Panc1 (cell line): Measurements from ENCODE around the gene MCM7. TPM values are rescaled to one million over a fixed set of nuclear protein-coding genes. Genes with fewer than 3 reads are reported as not detected.

ENCODE experiments used
- ATAC-seq: fragments of 200-7000 bp; cut with Tn5 transposase; 2 replicates; pipeline ENCODE4 v1.9.1; 2020; ENCODE audit warnings: mild to moderate bottlenecking, moderate library complexity
- BruUV-seq: library from RNA; stranded (reverse); fragments of 400-500 nt; replicated peaks from 2 replicates; lab custom pipeline; 2021; lab: Mats Ljungman, UMichigan
- CTCF ChIA-PET: fragments of 300-600 bp; sonication (Branson Sonifier 250); formaldehyde crosslinking; loops from one replicate; lab custom pipeline; 2022; ENCODE audit warnings: antibody characterized with exemption; lab: Charles Lee
- POLR2A ChIA-PET: fragments of 300-600 bp; sonication (Branson Sonifier 250); formaldehyde crosslinking; loops from one replicate; lab custom pipeline; 2022; ENCODE audit warnings: antibody characterized with exemption; lab: Charles Lee
- DNase-seq: peaks from one replicate; pipeline ENCODE4 v3.0.0-alpha.2; 2010; ENCODE audit warnings: low read depth, low spot score
- H3K27ac ChIP-seq: 2 replicates; pipeline ENCODE4 v1.5.1; 2011; ENCODE audit warnings: mild to moderate bottlenecking, low read length, inconsistent platforms
- H3K27me3 ChIP-seq: fragments of 200-500 bp; sonication (Bioruptor generic); 2 replicates; pipeline ENCODE4 v1.6.0; 2014; ENCODE audit warnings: low read length, inconsistent platforms; ENCODE audit not compliant: control insufficient read depth, insufficient read depth
- H3K36me3 ChIP-seq: fragments of 200-500 bp; sonication (Bioruptor generic); 2 replicates; pipeline ENCODE4 v1.5.1; 2014; ENCODE audit warnings: inconsistent platforms, mild to moderate bottlenecking, low read length, moderate library complexity; ENCODE audit not compliant: control insufficient read depth, insufficient read depth
- H3K4me1 ChIP-seq: 2 replicates; pipeline ENCODE4 v1.5.1; 2011; ENCODE audit warnings: inconsistent platforms, mild to moderate bottlenecking, low read length, moderate library complexity; ENCODE audit not compliant: control insufficient read depth, insufficient read depth
- H3K4me3 ChIP-seq, 2 experiments: 2 replicates each; pipeline ENCODE4 v1.5.1; 2011 to 2012; ENCODE audit warnings: low read depth in 2 of 2, low read length in 2 of 2, mild to moderate bottlenecking in 2 of 2, inconsistent platforms in 1 of 2, moderate library complexity in 1 of 2
- H3K9me3 ChIP-seq: fragments of 200-500 bp; sonication (Bioruptor generic); 2 replicates; pipeline ENCODE4 v1.5.1; 2014; ENCODE audit warnings: low read depth, mild to moderate bottlenecking, inconsistent platforms, low read length, moderate library complexity; ENCODE audit not compliant: control insufficient read depth, insufficient read depth
- POLR2AphosphoS5 ChIP-seq: IDR thresholded peaks from 2 replicates; pipeline ENCODE4 v1.6.1; 2012; ENCODE audit warnings: mild to moderate bottlenecking, low read depth, low read length, moderate library complexity
- REST ChIP-seq, 2 experiments: IDR thresholded peaks; 2 replicates each; pipeline ENCODE4 v1.6.1; 2011 to 2012; ENCODE audit warnings: low read depth in 2 of 2, control low read depth in 1 of 2, low read length in 1 of 2, mild to moderate bottlenecking in 1 of 2, moderate library complexity in 1 of 2; ENCODE audit not compliant: insufficient read depth in 1 of 2
- TCF7L2 ChIP-seq: IDR thresholded peaks from 2 replicates; pipeline ENCODE4 v1.6.1; 2011; ENCODE audit warnings: mild to moderate bottlenecking, low read depth, low read length, inconsistent platforms
- in situ Hi-C: cut with HindIII; loops from 2 replicates; pipeline ENCODE4 v1.10.0; 2016; ENCODE audit warnings: low sequenced_read_pairs, low pct_unique_long_range_greater_than_20kb
- intact Hi-C: fragments of 100-400 bp; cut with micrococcal nuclease; formaldehyde crosslinking; loops from one replicate; pipeline ENCODE4 v1.10.0; 2022; ENCODE audit not compliant: unreplicated experiment
- total RNA-seq: library from RNA; stranded (reverse); gene quantifications from one replicate; pipeline ENCODE4 v1.2.1, GENCODE V29; 2021; ENCODE audit not compliant: unreplicated experiment

Gene MCM7
- total RNA-seq, 1 experiment from 2014 or later, result 258 TPM

GRCh38 chr7:100115026-100115425 lies 13.8 kb upstream of the MCM7 start:
- no peak overlapping the region for H3K27ac ChIP-seq
- in situ Hi-C loops, result no loop called here
- no TSS peak for BruUV-seq
- ChIA-PET CTCF (no interaction called here), POLR2A (no interaction called here)
- ATAC-seq (no peak), DNase-seq (no peak)
- intact Hi-C loops, result no loop called here
- H3K36me3 ChIP-seq, result no peaks in the 10 kb centered on the region; the same call in 1 of the 2 replicates
- TF ChIP-seq TCF7L2, result no peak
- H3K4me1 ChIP-seq, result 0 out of 2 replicates have a peak, but pooled peaks cover 2% of the 10 kb centered on the region
- H3K27me3 ChIP-seq, result no peaks in the 10 kb centered on the region
- H3K4me3 ChIP-seq, result no peak overlapping the region
- H3K9me3 ChIP-seq, result no peaks in the 10 kb centered on the region

- no peak overlapping the region for H3K27ac ChIP-seq
- no peak for ATAC-seq
- no peaks in the 10 kb centered on the region for H3K4me1 ChIP-seq
- no peak for TF ChIP-seq TCF7L2
- TF ChIP-seq REST (IDR thresholded peaks at IDR 0.05; ENCODE audit: insufficient read depth in 1 of 2, low read depth in 2 of 2, low read length in 1 of 2), result no peak
- no peak for TF ChIP-seq POLR2AphosphoS5
- no TSS peak for BruUV-seq
- H3K9me3 ChIP-seq, result no peaks in the 10 kb centered on the region
- no peak for DNase-seq
- H3K4me3 ChIP-seq, result no peak overlapping the region
- CTCF ChIA-PET, result interaction anchor here (0.6 to 1.7 kb wide), 2 partner anchors 9 to 18 kb away, joined by 3 to 4 read pairs; no protein-coding TSS in a partner anchor
- no peaks in the 10 kb centered on the region for H3K27me3 ChIP-seq
- intact Hi-C loops (no loop called here), in situ Hi-C loops (no loop called here)
- H3K36me3 ChIP-seq, result no peaks in the 10 kb centered on the region; the same call in 1 of the 2 replicates
- POLR2A ChIA-PET, result no interaction called here
Measured at GRCh38 chr7:100111914-100112313, 10.7 kb upstream of the MCM7 start.

- ChIA-PET CTCF (interaction anchor here (0.6 to 1.7 kb wide), 2 partner anchors 9 to 18 kb away, joined by 3 to 4 read pairs; no protein-coding TSS in a partner anchor), POLR2A (no interaction called here)
- Histone ChIP-seq H3K36me3 (no peaks in the 10 kb centered on the region; the same call in 1 of the 2 replicates), H3K4me3 (no peak overlapping the region), H3K9me3 (no peaks in the 10 kb centered on the region), H3K27ac (no peak overlapping the region), H3K4me1 (no peaks in the 10 kb centered on the region), H3K27me3 (no peaks in the 10 kb centered on the region)
- DNase-seq (no peak), ATAC-seq (no peak)
- TF ChIP-seq POLR2AphosphoS5 (0 out of 2 replicates have a peak, but pooled peaks have one; percentile 20), TCF7L2 (no peak)
- intact Hi-C loops, result no loop called here
- no TSS peak for BruUV-seq
- in situ Hi-C loops, result no loop called here
Measured at GRCh38 chr7:100111156-100111555, 10.0 kb upstream of the MCM7 start.
